K562 (cell line): Measurements from ENCODE around the gene SLC25A1. TPM values are rescaled to one million over a fixed set of nuclear protein-coding genes. Genes with fewer than 3 reads are reported as not detected.

Experiments
- BMI1 ChIP-seq: fragments of 150-350 bp; IDR thresholded peaks from 2 replicates; pipeline ENCODE4 v1.6.1; 2014; ENCODE audit warnings: low read length
- CHD1 ChIP-seq: fragments of 200-600 bp; sonication (generic); IDR thresholded peaks from one replicate; pipeline ENCODE4 v1.6.1; 2012; ENCODE audit warnings: mild to moderate bottlenecking, moderate library complexity, low read length, inconsistent platforms
- FUS ChIP-seq: fragments of 200-400 bp; formaldehyde crosslinking; optimal IDR thresholded peaks from 2 replicates; pipeline ENCODE3; 2017; ENCODE audit warnings: low read depth, low read length
- GATAD2B ChIP-seq: fragments of 450-650 bp; IDR thresholded peaks from 2 replicates; pipeline ENCODE4 v1.6.1; 2017; ENCODE audit warnings: mild to moderate bottlenecking, borderline replicate concordance
- HDGF ChIP-seq: fragments of 450-650 bp; IDR thresholded peaks from 2 replicates; pipeline ENCODE4 v1.6.1; 2016
- HIVEP1 ChIP-seq: fragments of 250-450 bp; sonication (Bioruptor Pico); IDR thresholded peaks from 2 replicates; pipeline ENCODE4 v1.4.0; 2020; ENCODE audit warnings: mild to moderate bottlenecking
- LCOR ChIP-seq: sonication (generic); formaldehyde crosslinking; IDR thresholded peaks from 2 replicates; pipeline ENCODE4 v1.8.0; 2022; ENCODE audit warnings: mild to moderate bottlenecking, missing genetic modification reagents
- NFXL1 ChIP-seq: fragments of 450-650 bp; formaldehyde crosslinking; IDR thresholded peaks from 2 replicates; pipeline ENCODE4 v1.4.0; 2021; ENCODE audit warnings: mild to moderate bottlenecking
- NR3C1 ChIP-seq: sonication (generic); formaldehyde crosslinking; IDR thresholded peaks from 2 replicates; pipeline ENCODE4 v1.8.1; 2022; ENCODE audit warnings: missing genetic modification reagents
- ZBTB17 ChIP-seq: fragments of 450-650 bp; formaldehyde crosslinking; IDR thresholded peaks from 2 replicates; pipeline ENCODE4 v1.4.0; 2020; ENCODE audit warnings: mild to moderate bottlenecking
- ZFP91 ChIP-seq: sonication (generic); formaldehyde crosslinking; IDR thresholded peaks from 2 replicates; pipeline ENCODE4 v1.8.0; 2022; ENCODE audit warnings: mild to moderate bottlenecking, missing genetic modification reagents
- ZNF23 ChIP-seq: fragments of 250-450 bp; sonication (Bioruptor Pico); IDR thresholded peaks from 2 replicates; pipeline ENCODE4 v1.4.0; 2020; ENCODE audit warnings: mild to moderate bottlenecking
- polyA plus RNA-seq, 8 experiments: library from polyadenylated mRNA; depleted of rRNA in 4 of 8; stranded (reverse) in 5 of 8; unstranded in 3 of 8; fragments of >200 nt; fragmentation: Nextera tagmentation in 2 of 8; fragmentation: Illumina TruSeq in 1 of 8; extraction: Ambion mirVana in 2 of 8; extraction: Trizol in 1 of 8; gene quantifications; 2 replicates each; pipeline versions ENCODE4 v1.2.1 to v1.2.3, GENCODE V29; 2011 to 2014; ENCODE audit warnings: inconsistent platforms in 1 of 8, missing spikeins in 1 of 8
- total RNA-seq, 7 experiments: library from RNA; depleted of rRNA in 6 of 7; stranded (reverse); fragments of >200 nt in 6 of 7; fragmentation: Illumina TruSeq in 2 of 7; extraction: Trizol in 2 of 7; gene quantifications; 2 replicates each; pipeline versions ENCODE4 v1.2.1 to v1.2.3, GENCODE V29; 2011 to 2021; ENCODE audit warnings: low replicate concordance in 1 of 7
- TF ChIP-seq, protein P1 (sequence below), 3 experiments: IDR thresholded peaks in 2 of 3; conservative IDR thresholded peaks in 1 of 3; 2 replicates each; pipeline ENCODE4 v1.5.1; 2011 to 2012; ENCODE audit warnings: low read length in 3 of 3, mild to moderate bottlenecking in 3 of 3, control low read depth in 2 of 3, improper control_type of control experiment in 1 of 3, inconsistent platforms in 1 of 3, low read depth in 1 of 3, mixed read lengths in 1 of 3, moderate library complexity in 1 of 3; ENCODE audit not compliant: insufficient read depth in 2 of 3
- TF ChIP-seq, protein P2 (sequence below): fragments of 450-650 bp; IDR thresholded peaks from 2 replicates; pipeline ENCODE4 v1.6.1; 2016; ENCODE audit warnings: mild to moderate bottlenecking, moderate library complexity

Gene SLC25A1
- total and polyA plus RNA-seq, 9 of the 15 experiments (the other 6 are each of a cell fraction or from before 2014, with no cell fraction given) = 11.0 to 408 (median 110) TPM

- TF ChIP-seq ZFP91 (CRISPR knock-in tag) (no peak), NFXL1 (0 out of 2 replicates have a peak, but pooled peaks have one; percentile 59), ZNF23 (no peak; the same call in 1 of the 2 replicates), HDGF (no peak), CHD1 (peak; percentile 96), BMI1 (no peak; the same call in 1 of the 2 replicates), NR3C1 (no peak), GATAD2B (no peak), HIVEP1 (CRISPR knock-in tag) (0 out of 2 replicates have a peak, but pooled peaks have one; percentile 8), FUS (no peak), ZBTB17 (CRISPR knock-in tag) (0 out of 2 replicates have a peak, but pooled peaks have one; percentile 66), LCOR (no peak)
- TF ChIP-seq, protein P1, sequence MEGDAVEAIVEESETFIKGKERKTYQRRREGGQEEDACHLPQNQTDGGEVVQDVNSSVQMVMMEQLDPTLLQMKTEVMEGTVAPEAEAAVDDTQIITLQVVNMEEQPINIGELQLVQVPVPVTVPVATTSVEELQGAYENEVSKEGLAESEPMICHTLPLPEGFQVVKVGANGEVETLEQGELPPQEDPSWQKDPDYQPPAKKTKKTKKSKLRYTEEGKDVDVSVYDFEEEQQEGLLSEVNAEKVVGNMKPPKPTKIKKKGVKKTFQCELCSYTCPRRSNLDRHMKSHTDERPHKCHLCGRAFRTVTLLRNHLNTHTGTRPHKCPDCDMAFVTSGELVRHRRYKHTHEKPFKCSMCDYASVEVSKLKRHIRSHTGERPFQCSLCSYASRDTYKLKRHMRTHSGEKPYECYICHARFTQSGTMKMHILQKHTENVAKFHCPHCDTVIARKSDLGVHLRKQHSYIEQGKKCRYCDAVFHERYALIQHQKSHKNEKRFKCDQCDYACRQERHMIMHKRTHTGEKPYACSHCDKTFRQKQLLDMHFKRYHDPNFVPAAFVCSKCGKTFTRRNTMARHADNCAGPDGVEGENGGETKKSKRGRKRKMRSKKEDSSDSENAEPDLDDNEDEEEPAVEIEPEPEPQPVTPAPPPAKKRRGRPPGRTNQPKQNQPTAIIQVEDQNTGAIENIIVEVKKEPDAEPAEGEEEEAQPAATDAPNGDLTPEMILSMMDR (IDR thresholded peaks at IDR 0.05 in 2 of 3, conservative IDR thresholded peaks at IDR 0.05 in 1 of 3; ENCODE audit: insufficient read depth in 2 of 3, low read depth in 1 of 3, low read length in 3 of 3) = no peak
- TF ChIP-seq, protein P2, sequence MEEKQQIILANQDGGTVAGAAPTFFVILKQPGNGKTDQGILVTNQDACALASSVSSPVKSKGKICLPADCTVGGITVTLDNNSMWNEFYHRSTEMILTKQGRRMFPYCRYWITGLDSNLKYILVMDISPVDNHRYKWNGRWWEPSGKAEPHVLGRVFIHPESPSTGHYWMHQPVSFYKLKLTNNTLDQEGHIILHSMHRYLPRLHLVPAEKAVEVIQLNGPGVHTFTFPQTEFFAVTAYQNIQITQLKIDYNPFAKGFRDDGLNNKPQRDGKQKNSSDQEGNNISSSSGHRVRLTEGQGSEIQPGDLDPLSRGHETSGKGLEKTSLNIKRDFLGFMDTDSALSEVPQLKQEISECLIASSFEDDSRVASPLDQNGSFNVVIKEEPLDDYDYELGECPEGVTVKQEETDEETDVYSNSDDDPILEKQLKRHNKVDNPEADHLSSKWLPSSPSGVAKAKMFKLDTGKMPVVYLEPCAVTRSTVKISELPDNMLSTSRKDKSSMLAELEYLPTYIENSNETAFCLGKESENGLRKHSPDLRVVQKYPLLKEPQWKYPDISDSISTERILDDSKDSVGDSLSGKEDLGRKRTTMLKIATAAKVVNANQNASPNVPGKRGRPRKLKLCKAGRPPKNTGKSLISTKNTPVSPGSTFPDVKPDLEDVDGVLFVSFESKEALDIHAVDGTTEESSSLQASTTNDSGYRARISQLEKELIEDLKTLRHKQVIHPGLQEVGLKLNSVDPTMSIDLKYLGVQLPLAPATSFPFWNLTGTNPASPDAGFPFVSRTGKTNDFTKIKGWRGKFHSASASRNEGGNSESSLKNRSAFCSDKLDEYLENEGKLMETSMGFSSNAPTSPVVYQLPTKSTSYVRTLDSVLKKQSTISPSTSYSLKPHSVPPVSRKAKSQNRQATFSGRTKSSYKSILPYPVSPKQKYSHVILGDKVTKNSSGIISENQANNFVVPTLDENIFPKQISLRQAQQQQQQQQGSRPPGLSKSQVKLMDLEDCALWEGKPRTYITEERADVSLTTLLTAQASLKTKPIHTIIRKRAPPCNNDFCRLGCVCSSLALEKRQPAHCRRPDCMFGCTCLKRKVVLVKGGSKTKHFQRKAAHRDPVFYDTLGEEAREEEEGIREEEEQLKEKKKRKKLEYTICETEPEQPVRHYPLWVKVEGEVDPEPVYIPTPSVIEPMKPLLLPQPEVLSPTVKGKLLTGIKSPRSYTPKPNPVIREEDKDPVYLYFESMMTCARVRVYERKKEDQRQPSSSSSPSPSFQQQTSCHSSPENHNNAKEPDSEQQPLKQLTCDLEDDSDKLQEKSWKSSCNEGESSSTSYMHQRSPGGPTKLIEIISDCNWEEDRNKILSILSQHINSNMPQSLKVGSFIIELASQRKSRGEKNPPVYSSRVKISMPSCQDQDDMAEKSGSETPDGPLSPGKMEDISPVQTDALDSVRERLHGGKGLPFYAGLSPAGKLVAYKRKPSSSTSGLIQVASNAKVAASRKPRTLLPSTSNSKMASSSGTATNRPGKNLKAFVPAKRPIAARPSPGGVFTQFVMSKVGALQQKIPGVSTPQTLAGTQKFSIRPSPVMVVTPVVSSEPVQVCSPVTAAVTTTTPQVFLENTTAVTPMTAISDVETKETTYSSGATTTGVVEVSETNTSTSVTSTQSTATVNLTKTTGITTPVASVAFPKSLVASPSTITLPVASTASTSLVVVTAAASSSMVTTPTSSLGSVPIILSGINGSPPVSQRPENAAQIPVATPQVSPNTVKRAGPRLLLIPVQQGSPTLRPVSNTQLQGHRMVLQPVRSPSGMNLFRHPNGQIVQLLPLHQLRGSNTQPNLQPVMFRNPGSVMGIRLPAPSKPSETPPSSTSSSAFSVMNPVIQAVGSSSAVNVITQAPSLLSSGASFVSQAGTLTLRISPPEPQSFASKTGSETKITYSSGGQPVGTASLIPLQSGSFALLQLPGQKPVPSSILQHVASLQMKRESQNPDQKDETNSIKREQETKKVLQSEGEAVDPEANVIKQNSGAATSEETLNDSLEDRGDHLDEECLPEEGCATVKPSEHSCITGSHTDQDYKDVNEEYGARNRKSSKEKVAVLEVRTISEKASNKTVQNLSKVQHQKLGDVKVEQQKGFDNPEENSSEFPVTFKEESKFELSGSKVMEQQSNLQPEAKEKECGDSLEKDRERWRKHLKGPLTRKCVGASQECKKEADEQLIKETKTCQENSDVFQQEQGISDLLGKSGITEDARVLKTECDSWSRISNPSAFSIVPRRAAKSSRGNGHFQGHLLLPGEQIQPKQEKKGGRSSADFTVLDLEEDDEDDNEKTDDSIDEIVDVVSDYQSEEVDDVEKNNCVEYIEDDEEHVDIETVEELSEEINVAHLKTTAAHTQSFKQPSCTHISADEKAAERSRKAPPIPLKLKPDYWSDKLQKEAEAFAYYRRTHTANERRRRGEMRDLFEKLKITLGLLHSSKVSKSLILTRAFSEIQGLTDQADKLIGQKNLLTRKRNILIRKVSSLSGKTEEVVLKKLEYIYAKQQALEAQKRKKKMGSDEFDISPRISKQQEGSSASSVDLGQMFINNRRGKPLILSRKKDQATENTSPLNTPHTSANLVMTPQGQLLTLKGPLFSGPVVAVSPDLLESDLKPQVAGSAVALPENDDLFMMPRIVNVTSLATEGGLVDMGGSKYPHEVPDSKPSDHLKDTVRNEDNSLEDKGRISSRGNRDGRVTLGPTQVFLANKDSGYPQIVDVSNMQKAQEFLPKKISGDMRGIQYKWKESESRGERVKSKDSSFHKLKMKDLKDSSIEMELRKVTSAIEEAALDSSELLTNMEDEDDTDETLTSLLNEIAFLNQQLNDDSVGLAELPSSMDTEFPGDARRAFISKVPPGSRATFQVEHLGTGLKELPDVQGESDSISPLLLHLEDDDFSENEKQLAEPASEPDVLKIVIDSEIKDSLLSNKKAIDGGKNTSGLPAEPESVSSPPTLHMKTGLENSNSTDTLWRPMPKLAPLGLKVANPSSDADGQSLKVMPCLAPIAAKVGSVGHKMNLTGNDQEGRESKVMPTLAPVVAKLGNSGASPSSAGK = no peak
These were observed 375 bp downstream of the SLC25A1 start (continued) for GRCh38 chr22:19178065-19178656.
